HCT116 (cell line): ENCODE measurements around the gene SARNP.

Experiments
- CTCF ChIP-seq, 3 experiments: fragments of 200-600 bp in 1 of 3; sonication (generic) in 1 of 3; IDR thresholded peaks in 2 of 3; conservative IDR thresholded peaks in 1 of 3; 2 replicates each; pipeline ENCODE4 v1.5.1; 2012 to 2017; ENCODE audit warnings: low read depth in 2 of 3, low read length in 2 of 3, antibody characterized with exemption in 1 of 3, borderline replicate concordance in 1 of 3, control low read depth in 1 of 3, mild to moderate bottlenecking in 1 of 3, mixed read lengths in 1 of 3, mixed run types in 1 of 3, moderate library complexity in 1 of 3; ENCODE audit not compliant: insufficient read depth in 1 of 3
- REST ChIP-seq: IDR thresholded peaks from 2 replicates; pipeline ENCODE4 v1.6.1; 2012; ENCODE audit warnings: low read depth

DNA sequence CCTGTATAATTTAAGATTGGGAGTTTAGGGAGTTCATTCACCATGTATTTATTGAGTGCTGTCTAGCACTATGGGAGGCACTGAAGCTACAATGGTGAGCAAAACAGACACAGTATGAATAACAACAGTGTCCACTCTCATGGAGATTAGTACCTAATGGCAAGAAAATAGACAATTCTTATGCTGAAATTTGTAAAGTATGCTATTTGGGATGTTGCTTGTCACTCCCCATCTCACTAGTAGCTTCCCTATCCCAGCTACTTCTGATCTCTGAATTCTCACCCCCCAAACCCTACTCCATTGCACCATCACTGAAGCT lies 70.7 kb downstream of the SARNP start:
- no peak for TF ChIP-seq REST
- no peak for TF ChIP-seq CTCF (IDR thresholded peaks at IDR 0.05 in 2 of 3, conservative IDR thresholded peaks at IDR 0.05 in 1 of 3; ENCODE audit: borderline replicate concordance in 1 of 3, insufficient read depth in 1 of 3, low read depth in 2 of 3, low read length in 2 of 3)
